ENCODE results near the gene PRRT1.

The PRRT1 gene

GRCh38 chr6:32173051-32173727 is 21.4 kb upstream of the PRRT1 start:
- TF ChIP-seq CTCF (IDR thresholded peaks at IDR 0.05; ENCODE audit: low read depth, low read length, missing control alignments) = no peak
- no peak overlapping the region for H3K4me3 ChIP-seq (replicated peaks; ENCODE audit: low read depth, low read length)
- no peak for DNase-seq (ENCODE audit: extremely low read depth, low read depth)

GRCh38 chr6:32171234-32171633 is 19.5 kb upstream of the PRRT1 start:
- TF ChIP-seq CTCF (IDR thresholded peaks at IDR 0.05; ENCODE audit: low read depth, low read length, missing control alignments) = no peak
- no peak overlapping the region for H3K4me3 ChIP-seq (replicated peaks; ENCODE audit: low read depth, low read length)
- DNase-seq (ENCODE audit: extremely low read depth, low read depth) = no peak

GRCh38 chr6:32170294-32170693 is 18.6 kb upstream of the PRRT1 start:
- DNase-seq (ENCODE audit: extremely low read depth, low read depth) = no peak
- H3K4me3 ChIP-seq (replicated peaks; ENCODE audit: low read depth, low read length) = no peak overlapping the region
- TF ChIP-seq CTCF (IDR thresholded peaks at IDR 0.05; ENCODE audit: low read depth, low read length, missing control alignments) = no peak

- H3K4me3 ChIP-seq (replicated peaks; ENCODE audit: low read depth, low read length) = no peak overlapping the region
- no peak for DNase-seq (ENCODE audit: extremely low read depth, low read depth)
- TF ChIP-seq CTCF (IDR thresholded peaks at IDR 0.05; ENCODE audit: low read depth, low read length, missing control alignments) = no peak
Measured at GRCh38 chr6:32168807-32169591, 17.3 kb upstream of the PRRT1 start.

DNA sequence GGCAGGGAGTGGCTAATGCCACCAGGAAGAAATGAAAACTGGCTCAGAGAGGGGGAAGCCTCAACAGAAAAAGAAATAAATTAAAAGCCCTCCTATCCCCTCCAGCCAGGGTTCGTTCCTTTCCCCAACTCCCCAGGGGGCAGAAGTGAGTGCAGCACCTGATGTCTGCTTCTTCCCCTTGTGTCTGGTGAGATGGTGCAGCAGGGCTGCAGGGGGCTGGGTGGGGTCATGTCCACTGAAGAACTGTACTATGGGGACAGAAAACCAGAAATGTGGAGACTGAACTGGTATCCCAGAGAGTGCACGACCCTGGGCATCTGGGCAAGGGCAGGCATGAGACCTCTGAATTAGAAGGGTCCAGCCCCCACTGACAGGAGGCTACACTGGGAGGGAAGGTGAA is 16.6 kb upstream of the PRRT1 start:
- no peak for TF ChIP-seq CTCF (IDR thresholded peaks at IDR 0.05; ENCODE audit: low read depth, low read length, missing control alignments)
- DNase-seq (ENCODE audit: extremely low read depth, low read depth) = no peak
- no peak overlapping the region for H3K4me3 ChIP-seq (replicated peaks; ENCODE audit: low read depth, low read length)

- no peak for TF ChIP-seq CTCF (IDR thresholded peaks at IDR 0.05; ENCODE audit: low read depth, low read length, missing control alignments)
- no peak for DNase-seq (ENCODE audit: extremely low read depth, low read depth)
- H3K4me3 ChIP-seq (replicated peaks; ENCODE audit: low read depth, low read length) = no peak overlapping the region
Measured at GRCh38 chr6:32167761-32168262, 16.1 kb upstream of the PRRT1 start.

All from HFF-Myc (cell line).